Measurements from ENCODE around the gene BIVM.

The BIVM gene

DNA sequence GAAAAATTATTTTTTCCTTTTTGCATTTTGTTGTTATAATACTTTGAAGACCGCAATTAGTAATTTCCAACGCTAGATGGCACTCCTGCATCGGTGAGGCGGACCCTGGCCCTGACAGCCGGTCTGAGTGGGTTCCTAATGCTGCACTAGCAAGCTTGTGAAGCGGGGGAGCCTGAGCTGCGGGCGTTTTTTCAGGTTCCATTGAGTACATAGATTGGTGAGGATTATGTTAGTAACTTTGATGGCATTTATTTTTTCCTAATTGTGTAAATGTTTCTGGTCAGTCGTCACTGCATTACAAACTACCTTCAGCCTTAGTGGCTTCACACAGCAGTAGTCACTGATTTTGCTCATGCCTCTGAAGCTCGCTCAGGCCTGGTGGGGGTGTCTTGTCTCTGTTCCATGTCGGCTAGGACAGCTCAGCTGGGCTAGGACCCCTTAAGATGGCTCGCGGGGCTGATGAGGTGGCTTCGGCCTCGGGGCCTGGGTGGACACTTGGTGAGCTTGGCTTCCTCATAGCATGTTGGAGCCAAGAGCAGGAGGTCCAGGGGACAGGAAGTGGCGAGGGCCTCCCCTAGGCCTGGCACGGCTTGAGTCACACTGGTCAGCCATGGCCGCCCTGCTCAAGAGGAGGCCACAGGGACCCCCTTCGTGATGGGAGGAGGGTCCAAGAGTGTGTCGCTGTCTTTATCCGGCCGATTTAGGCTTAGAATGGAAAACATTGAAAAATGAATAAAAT is 71.9 kb downstream of the BIVM start:
- intact Hi-C loops (cut with DNase I): no loop called here
- peak; percentile 62 to 90 (median 79) for DNase-seq

DNA sequence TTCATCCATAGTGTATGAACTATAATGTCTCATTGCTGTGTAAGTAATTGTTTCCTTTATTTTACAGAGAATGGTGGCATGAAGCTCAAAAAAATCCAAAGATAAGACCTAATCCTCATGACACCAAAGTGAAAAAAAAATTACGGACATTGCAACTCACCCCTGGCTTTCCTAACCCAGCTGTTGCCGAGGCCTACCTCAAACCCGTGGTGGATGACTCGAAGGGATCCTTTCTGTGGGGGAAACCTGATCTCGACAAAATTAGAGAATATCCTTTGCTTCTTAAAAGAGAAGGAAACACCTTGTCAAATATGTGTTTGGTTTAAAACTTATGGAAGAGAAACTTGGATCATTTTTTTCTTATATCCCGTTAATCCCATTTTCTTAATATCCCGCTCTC is 73.2 kb downstream of the BIVM start:
- intact Hi-C loops (cut with DNase I): no loop called here
- DNase-seq: no peak

DNA sequence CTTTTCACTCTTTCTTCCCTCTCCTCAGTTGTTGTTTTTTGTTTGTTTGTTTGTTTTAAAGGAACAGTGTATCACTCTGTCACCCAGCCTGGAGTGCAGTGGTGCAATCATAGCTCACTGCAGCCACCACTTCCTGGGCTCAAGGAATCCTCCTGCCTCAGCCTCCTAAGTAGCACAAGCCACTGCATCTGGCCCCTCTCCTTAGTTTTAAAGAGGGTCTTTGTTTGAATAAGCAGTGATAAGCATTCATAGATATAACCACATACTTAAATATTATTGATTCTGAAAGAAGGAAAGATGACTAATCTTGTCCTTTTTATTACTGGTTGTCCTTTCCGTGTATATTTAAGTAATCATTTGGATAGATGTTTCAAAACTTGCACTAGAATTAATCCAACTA is 73.6 kb downstream of the BIVM start:
- intact Hi-C loops (cut with DNase I): no loop called here
- no peak for DNase-seq

DNA sequence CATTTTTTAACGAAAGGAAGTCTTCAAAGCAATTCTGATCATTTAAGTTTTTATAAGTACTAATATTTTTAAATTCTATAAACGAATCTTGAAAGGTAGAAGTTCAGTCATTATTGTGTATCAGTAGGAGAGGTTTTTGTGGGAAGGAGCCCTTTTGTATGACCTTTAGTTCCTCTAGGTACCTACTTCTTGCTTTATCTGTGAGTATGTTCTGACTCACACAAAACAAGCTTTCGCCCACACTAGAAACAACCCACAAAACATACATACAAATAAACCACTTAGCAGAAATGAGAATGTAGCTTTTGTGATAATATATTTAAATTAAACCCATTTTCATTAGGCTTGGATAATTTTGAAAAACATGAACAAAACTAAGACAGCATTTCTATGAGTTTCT is 74.7 kb downstream of the BIVM start:
- intact Hi-C loops (cut with DNase I): no loop called here
- no peak for DNase-seq

GRCh38 chr13:102875256-102875655 is 76.3 kb downstream of the BIVM start:
- DNase-seq: peak in 3 of 42 donors; percentile 12 to 26 (median 19)
- intact Hi-C loops (cut with DNase I): no loop called here

DNA sequence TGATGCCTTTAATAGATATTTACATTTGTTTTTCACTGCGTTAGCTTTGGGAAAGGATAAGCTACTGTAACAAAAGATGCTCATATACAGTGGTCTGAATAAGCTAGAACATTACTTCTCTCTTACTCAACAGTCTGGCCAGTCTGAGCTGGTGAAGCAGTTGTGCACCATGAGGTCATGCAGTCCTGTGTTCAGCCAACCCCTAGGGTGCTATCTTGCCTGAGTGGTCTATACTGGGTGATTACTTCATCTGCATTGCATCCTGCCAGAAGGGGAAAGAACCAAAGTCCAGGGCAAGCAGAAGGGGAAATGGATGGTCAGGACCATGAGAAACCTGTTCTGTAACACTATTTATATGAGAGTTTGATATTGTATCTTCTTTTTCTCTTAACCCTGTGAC is 78.4 kb downstream of the BIVM start:
- no peak for DNase-seq
- intact Hi-C loops (cut with DNase I): no loop called here

DNA sequence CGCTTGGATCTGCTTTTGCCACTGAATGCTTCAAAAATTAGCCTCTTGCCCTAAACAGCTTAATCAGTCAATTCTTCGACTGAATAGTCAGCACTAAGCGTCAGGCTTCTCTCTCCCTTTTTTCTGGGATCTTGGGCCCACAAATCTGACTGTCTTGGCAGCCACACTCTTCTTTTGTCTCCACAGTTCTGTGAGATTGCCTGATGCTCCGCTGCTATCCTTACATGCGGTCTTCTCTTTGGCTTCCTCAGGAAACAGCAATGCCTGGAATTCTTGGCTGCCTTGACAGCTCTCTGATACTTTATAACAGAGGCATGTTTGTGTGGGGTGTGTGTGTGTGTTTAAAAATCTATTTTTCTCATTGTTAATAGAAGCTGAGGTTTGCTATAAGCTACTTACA is 79.6 kb downstream of the BIVM start:
- DNase-seq: no peak
- intact Hi-C loops (cut with DNase I): no loop called here

GRCh38 chr13:102879793-102880499 is 81.0 kb downstream of the BIVM start:
- DNase-seq: peak in 2 of 42 donors; percentile 11 to 24
- intact Hi-C loops (cut with DNase I): no loop called here

- DNase-seq: no peak
- intact Hi-C loops (cut with DNase I): no loop called here
Measured at GRCh38 chr13:102881819-102882686, 83.1 kb downstream of the BIVM start.

All from head of caudate nucleus (tissue), 42 donors.